GM12892 (cell line): ENCODE measurements around the gene RNPEP.

Source experiments
- POLR2A ChIP-seq: IDR thresholded peaks from 2 replicates; pipeline ENCODE4 v1.6.1; 2011; ENCODE audit warnings: low read depth, low read length, control low read depth
- POLR2AphosphoS5 ChIP-seq: IDR thresholded peaks from 2 replicates; pipeline ENCODE4 v1.6.1; 2011; ENCODE audit warnings: low read depth, low read length, control low read depth

DNA sequence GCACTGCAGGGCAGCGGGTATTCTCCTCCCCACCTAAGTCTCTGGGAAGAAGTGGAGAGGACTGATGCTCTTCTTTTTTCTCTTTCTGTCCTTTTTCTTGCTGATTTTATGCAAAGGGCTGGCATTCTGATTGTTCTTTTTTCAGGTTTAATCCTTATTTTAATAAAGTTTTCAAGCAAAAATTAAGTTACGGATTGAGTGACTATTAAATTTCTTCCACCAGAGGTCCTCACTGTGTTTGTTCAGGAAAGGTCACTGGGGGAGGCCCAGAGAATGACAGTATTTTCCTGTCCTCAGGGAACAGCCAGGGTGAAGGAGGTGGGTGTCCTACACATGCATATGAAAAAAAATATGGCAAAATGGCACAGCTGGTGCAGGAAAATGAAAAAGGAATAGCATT is 23.5 kb downstream of the RNPEP start:
- TF ChIP-seq POLR2A = no peak
- TF ChIP-seq POLR2AphosphoS5 = no peak
